ENCODE results near the gene CLBA1.

Gene CLBA1

DNA sequence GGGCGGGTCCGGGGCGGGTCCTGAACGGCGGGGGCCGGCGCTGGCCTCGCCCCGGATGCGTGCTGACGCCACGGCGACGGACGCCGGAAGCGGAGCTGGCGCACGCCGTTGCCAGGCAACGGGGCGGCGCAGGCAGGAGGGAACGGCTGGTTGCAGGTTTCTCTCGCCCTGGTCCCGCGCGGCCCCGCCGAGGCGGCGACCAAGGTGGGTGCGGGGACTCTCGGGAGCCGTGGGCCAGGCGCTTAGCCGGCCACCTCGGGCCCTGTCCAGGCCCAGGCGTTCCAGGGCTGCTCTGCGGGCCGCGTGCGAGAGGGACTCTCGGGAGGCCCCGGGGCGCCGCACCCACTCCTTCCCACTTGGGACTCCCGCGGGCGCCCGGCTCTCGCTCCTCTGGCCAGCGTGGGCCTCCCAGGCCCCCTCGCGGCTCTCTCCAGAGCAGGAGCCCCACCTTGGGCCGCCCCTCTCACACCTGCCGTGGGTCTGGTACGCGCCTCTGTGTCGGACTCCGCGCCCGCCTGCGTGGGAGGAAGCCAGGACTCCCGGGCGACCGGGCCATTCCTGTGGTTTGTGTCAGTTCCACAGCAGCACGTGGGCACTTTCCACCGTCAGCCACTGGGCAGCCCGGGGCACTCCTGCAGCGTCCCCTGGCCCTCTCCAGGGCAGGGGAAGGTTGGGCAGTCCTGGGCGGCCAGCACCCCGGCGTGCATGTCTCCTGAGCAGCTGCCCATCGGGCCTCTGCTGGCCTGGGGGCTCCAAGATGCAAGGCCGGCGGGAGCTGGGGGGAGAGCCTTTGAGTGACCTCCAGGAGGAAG lies at the start of gene CLBA1:
CLBA1 (plus strand) TSS at position 114 of the 812 bp plus-strand sequence; CDS start at position 758, 644 bp downstream.
- H3K79me2 ChIP-seq (ENCODE audit: control insufficient read depth, insufficient read depth, low read length, unreplicated experiment): peaks cover 4% of the 10 kb centered on the region
- peak within 1 kb of the TSS; percentile 94 for H3K4me3 ChIP-seq (ENCODE audit: low read depth, low read length)
- peak within 1 kb of the TSS; percentile 72 for H2AFZ ChIP-seq (ENCODE audit: low read length, unreplicated experiment)
- H3K36me3 ChIP-seq (ENCODE audit: insufficient read depth, low read length): no peaks in the 10 kb centered on the region
- peaks cover 8% of the 10 kb centered on the region for H3K4me1 ChIP-seq (ENCODE audit: control insufficient read depth, insufficient read depth, low read length, unreplicated experiment)
- H3K27ac ChIP-seq (ENCODE audit: low read depth, low read length): peak within 1 kb of the TSS; percentile 63; the same call in 1 of the 2 replicates
- H3K27me3 ChIP-seq (ENCODE audit: insufficient read depth, low read length): no peaks in the 10 kb centered on the region

DNA sequence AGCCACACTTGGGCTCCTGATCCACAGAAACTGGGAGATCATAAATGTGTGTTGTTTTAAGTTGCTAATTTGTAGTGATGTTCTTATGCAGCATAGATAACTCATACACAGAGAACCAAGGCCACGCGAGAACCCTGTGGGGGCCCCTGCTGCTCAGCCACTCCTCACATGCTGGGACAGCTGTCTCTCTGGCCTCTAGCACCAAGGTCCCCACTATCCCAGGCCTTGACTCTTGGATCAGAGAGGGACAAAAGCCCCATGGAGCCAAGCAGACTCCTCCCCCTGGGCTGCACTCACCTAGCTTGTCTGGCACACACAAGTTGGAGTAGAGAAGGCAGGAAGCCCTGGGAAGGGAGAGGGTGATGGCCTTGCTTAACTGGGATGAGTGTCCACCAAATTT lies 49.6 kb upstream of the CLBA1 start:
- Histone ChIP-seq H3K27me3 (ENCODE audit: insufficient read depth, low read length) (peaks cover 10% of the 10 kb centered on the region), H2AFZ (ENCODE audit: low read length, unreplicated experiment) (no peak overlapping the region), H3K27ac (ENCODE audit: low read depth, low read length) (no peak overlapping the region)

DNA sequence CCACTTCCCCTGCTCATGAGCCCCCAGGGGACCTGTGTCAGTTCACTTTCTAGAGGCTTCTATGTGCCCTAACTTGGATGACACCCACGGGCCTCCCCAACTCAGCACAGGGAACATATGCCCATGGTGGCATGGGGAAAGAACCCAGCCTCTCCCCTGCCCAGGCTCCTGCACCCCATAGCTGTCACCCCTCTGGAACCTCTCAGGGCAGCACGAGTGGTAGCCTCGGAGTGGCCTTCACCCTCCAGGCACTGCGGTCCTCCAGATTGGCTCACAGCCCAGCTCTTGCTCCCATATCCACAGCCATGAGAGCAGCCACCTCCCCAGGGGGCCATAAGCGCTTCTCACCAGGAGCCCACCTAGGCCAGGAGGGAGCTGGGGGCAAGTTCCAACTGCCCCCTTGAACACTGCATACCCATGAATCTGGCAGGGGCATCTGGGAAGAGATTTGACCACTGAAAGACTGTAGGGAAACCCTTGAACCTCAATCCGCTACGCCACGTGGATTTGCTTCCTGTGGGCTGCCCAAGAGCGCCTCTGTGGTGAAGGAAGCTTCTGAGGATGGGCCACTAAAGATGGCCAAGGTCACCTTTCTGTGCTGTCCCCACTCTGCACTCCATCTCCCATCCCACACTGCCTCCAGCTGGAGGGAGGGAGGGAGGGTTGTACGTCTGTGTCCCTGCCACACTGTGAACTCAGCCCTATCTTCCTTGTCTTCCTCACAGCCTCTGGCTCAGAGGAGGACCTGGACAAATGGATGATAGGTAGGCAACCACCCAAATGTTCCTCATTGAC lies 49.0 kb upstream of the CLBA1 start:
- H3K4me3 ChIP-seq (ENCODE audit: low read depth, low read length): no peak overlapping the region
- H3K27ac ChIP-seq (ENCODE audit: low read depth, low read length): no peak overlapping the region
- no peaks in the 10 kb centered on the region for H3K36me3 ChIP-seq (ENCODE audit: insufficient read depth, low read length)
- no peak overlapping the region for H2AFZ ChIP-seq (ENCODE audit: low read length, unreplicated experiment)
- peaks cover 10% of the 10 kb centered on the region for H3K27me3 ChIP-seq (ENCODE audit: insufficient read depth, low read length)
- H3K4me1 ChIP-seq (ENCODE audit: control insufficient read depth, insufficient read depth, low read length, unreplicated experiment): peaks cover 2% of the 10 kb centered on the region
- H3K79me2 ChIP-seq (ENCODE audit: control insufficient read depth, insufficient read depth, low read length, unreplicated experiment): no peaks in the 10 kb centered on the region

More for the DNA sequence above, 49.6 kb upstream of the CLBA1 start:
- Histone ChIP-seq H3K4me1 (ENCODE audit: control insufficient read depth, insufficient read depth, low read length, unreplicated experiment) (peaks cover 2% of the 10 kb centered on the region), H3K4me3 (ENCODE audit: low read depth, low read length) (no peak overlapping the region), H3K36me3 (ENCODE audit: insufficient read depth, low read length) (no peaks in the 10 kb centered on the region), H3K79me2 (ENCODE audit: control insufficient read depth, insufficient read depth, low read length, unreplicated experiment) (no peaks in the 10 kb centered on the region)

DNA sequence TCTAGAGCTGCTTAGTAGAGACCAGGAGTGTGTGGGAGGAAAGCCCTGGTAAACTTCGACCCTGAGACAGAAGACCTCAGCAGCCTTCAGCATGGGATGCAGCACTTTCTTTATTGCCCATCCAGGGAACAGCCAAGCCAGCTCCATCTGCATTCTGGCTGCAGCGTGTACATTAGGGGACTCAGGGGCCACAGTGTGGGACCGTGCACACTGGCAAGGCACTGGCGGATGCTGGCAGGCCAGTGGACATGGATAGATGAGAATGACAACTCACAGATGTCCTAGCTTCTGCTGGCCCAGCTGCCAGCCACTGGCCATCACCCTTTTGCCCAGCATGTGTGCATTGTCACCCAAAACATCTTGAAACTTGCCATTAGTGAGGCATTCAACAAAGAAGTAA lies 48.4 kb upstream of the CLBA1 start:
- no peaks in the 10 kb centered on the region for H3K79me2 ChIP-seq (ENCODE audit: control insufficient read depth, insufficient read depth, low read length, unreplicated experiment)
- H3K36me3 ChIP-seq (ENCODE audit: insufficient read depth, low read length): no peaks in the 10 kb centered on the region
- no peak overlapping the region for H2AFZ ChIP-seq (ENCODE audit: low read length, unreplicated experiment)
- H3K4me3 ChIP-seq (ENCODE audit: low read depth, low read length): no peak overlapping the region
- no peak overlapping the region for H3K27ac ChIP-seq (ENCODE audit: low read depth, low read length)
- peaks cover 1% of the 10 kb centered on the region for H3K4me1 ChIP-seq (ENCODE audit: control insufficient read depth, insufficient read depth, low read length, unreplicated experiment)
- peaks cover 10% of the 10 kb centered on the region for H3K27me3 ChIP-seq (ENCODE audit: insufficient read depth, low read length)

DNA sequence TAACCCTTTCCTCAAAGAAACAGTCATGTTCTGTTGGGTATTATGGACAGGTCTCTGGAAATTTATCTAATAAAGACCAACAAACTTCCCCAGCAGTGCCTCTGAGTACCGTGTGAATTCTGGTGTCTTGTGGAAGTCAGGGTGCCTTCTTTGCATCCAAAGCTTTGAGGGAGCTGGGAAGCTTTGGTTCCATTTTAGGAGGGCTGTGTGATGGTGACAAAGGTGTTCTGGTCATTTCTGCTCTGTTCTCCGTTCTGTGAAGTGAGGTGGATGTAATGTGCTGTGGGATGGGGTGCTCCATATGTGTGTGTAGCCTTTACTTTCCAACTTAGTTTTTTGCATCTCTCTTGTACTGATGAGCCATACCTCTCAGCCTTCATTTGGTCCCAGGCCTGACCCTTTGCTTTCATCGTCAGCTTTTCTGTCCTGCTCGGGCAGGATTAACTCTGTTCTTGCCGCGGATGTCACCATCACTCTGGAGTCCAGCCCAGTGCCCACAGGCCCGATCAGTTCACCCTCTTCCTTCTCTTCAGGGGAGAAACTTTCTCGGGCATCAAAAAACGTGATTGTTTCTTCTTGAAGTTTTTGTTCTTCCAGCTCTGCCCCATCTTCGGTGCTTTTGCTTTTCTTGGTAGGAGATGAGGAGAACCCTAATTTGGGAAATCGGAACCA lies 47.8 kb upstream of the CLBA1 start:
- no peaks in the 10 kb centered on the region for H3K79me2 ChIP-seq (ENCODE audit: control insufficient read depth, insufficient read depth, low read length, unreplicated experiment)
- H3K27me3 ChIP-seq (ENCODE audit: insufficient read depth, low read length): peaks cover 10% of the 10 kb centered on the region
- H3K27ac ChIP-seq (ENCODE audit: low read depth, low read length): no peak overlapping the region
- H3K36me3 ChIP-seq (ENCODE audit: insufficient read depth, low read length): no peaks in the 10 kb centered on the region
- no peak overlapping the region for H3K4me3 ChIP-seq (ENCODE audit: low read depth, low read length)
- no peak overlapping the region for H2AFZ ChIP-seq (ENCODE audit: low read length, unreplicated experiment)
- H3K4me1 ChIP-seq (ENCODE audit: control insufficient read depth, insufficient read depth, low read length, unreplicated experiment): no peaks in the 10 kb centered on the region

DNA sequence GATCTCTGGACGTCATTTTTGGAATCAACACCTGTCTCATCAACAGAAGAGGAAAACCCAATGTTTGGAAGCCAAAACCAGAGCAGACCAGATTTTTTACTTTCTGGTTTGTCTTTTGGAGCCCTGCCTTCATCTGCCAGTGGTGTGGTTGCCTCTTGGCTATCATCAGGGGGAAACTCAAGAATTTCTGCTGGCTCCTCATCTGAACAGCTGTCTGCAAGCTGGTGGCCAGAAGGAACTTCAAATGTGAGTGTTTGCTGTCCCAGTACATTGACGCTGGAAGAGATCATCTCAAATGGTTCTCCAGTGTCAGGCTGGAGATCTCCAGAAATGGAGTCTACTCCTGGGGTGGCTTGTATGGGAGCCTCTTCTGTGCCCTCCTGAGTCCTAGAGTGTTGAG lies 47.2 kb upstream of the CLBA1 start:
- no peak overlapping the region for H2AFZ ChIP-seq (ENCODE audit: low read length, unreplicated experiment)
- H3K27ac ChIP-seq (ENCODE audit: low read depth, low read length): no peak overlapping the region
- no peaks in the 10 kb centered on the region for H3K4me1 ChIP-seq (ENCODE audit: control insufficient read depth, insufficient read depth, low read length, unreplicated experiment)
- H3K4me3 ChIP-seq (ENCODE audit: low read depth, low read length): no peak overlapping the region
- H3K79me2 ChIP-seq (ENCODE audit: control insufficient read depth, insufficient read depth, low read length, unreplicated experiment): no peaks in the 10 kb centered on the region
- H3K27me3 ChIP-seq (ENCODE audit: insufficient read depth, low read length): peaks cover 10% of the 10 kb centered on the region
- no peaks in the 10 kb centered on the region for H3K36me3 ChIP-seq (ENCODE audit: insufficient read depth, low read length)

DNA sequence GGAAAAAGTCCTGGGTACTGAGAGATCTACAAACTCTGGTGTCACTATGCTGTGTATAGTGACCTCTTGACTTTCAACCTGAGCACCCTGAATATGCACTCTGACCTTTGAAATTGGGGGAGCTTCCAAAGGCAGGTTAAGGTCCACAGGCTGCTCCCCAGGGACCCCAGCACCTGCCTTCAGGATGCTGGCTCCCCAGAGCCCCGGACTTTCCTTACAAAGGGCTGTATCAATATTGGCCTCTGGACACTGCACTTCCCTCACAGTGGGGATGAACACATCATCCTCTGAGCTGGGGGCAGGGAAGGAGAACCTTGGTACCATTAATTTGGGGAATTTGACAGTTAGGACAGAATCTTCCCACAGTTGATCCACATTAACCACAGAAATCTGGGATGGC lies 46.6 kb upstream of the CLBA1 start:
- Histone ChIP-seq H3K27ac (ENCODE audit: low read depth, low read length) (no peak overlapping the region), H3K4me3 (ENCODE audit: low read depth, low read length) (no peak overlapping the region), H2AFZ (ENCODE audit: low read length, unreplicated experiment) (no peak overlapping the region), H3K27me3 (ENCODE audit: insufficient read depth, low read length) (peaks cover 10% of the 10 kb centered on the region), H3K4me1 (ENCODE audit: control insufficient read depth, insufficient read depth, low read length, unreplicated experiment) (no peaks in the 10 kb centered on the region), H3K36me3 (ENCODE audit: insufficient read depth, low read length) (no peaks in the 10 kb centered on the region), H3K79me2 (ENCODE audit: control insufficient read depth, insufficient read depth, low read length, unreplicated experiment) (no peaks in the 10 kb centered on the region)

DNA sequence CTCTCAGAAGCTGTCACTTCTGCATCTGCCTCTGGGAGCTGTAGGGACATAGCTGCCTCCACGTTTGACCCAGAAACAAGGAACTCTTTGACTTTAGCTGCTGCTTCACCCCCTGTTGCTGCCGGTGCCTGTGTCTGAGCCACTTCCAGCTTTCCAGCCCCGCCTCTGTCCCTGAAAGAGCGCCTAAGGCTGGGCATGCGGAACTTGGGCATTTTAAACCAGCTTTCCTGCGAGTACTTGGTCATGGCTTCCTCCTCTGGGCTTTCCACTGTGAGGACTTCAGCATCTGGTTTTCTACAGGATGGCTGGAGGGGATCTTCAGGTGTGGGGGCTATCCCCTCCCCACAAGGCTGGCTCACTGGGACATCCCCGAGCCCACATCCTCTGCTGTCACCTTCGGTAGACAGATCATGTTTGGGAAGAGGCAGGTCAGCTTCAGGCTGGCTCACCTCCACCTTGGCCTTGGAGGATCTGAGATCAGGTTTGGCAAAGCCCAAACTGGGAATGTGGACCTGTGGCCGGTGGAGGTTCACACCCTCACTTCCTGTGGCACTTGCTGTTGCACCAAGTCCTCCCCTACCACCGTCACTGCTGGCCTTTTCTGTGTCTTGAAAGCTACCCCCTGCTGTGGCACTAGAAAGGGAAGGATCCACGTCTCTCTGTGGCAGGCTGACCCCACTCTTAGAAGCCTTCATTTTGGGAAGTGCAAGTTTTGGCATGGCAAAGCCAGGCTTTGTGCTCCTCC lies 45.8 kb upstream of the CLBA1 start:
- Histone ChIP-seq H3K27ac (ENCODE audit: low read depth, low read length) (no peak overlapping the region), H3K36me3 (ENCODE audit: insufficient read depth, low read length) (no peaks in the 10 kb centered on the region), H2AFZ (ENCODE audit: low read length, unreplicated experiment) (no peak overlapping the region), H3K27me3 (ENCODE audit: insufficient read depth, low read length) (peaks cover 1% of the 10 kb centered on the region; the same call in 1 of the 2 replicates), H3K4me3 (ENCODE audit: low read depth, low read length) (no peak overlapping the region), H3K4me1 (ENCODE audit: control insufficient read depth, insufficient read depth, low read length, unreplicated experiment) (no peaks in the 10 kb centered on the region), H3K79me2 (ENCODE audit: control insufficient read depth, insufficient read depth, low read length, unreplicated experiment) (no peaks in the 10 kb centered on the region)

DNA sequence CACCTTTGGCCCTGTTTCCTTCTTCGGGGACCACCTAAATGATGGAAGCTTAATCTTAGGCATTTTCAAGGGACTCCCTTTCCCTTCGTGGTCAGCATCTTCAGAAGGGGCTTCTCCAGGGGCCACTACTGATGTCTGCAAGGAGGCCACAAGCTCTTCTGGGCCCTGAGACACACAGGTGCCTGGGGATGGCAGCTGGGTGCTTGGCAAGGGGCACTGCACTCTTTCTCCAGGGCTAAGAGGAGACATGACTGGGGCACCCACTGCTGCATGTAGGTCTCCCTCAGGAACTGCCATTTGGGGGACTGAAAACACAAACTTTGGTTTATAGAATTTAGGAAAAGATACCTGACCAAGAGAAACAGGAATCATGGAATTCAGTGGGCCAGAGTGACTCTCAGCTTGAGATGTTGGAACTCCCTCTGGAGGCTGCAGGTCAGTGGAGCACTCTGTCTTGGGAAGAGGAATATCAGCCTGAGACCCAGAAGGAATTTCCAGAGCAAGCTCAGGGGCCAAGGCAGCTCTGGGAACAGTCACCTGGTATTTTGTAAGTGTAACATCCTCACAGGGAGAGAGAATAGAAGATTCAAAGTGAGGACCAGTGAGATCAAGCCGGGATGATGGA lies 45.0 kb upstream of the CLBA1 start:
- Histone ChIP-seq H3K27me3 (ENCODE audit: insufficient read depth, low read length) (no peaks in the 10 kb centered on the region), H3K4me3 (ENCODE audit: low read depth, low read length) (no peak overlapping the region), H3K4me1 (ENCODE audit: control insufficient read depth, insufficient read depth, low read length, unreplicated experiment) (no peaks in the 10 kb centered on the region), H2AFZ (ENCODE audit: low read length, unreplicated experiment) (no peak overlapping the region), H3K36me3 (ENCODE audit: insufficient read depth, low read length) (no peaks in the 10 kb centered on the region), H3K79me2 (ENCODE audit: control insufficient read depth, insufficient read depth, low read length, unreplicated experiment) (no peaks in the 10 kb centered on the region), H3K27ac (ENCODE audit: low read depth, low read length) (no peak overlapping the region)

All from ACC112 (cell line).